GM20431 (cell line): Measurements from ENCODE around the gene ATPAF1.

Experiments
- in situ Hi-C: fragments of 300-500 bp; cut with MseI, MboI; formaldehyde crosslinking; loops from one replicate; pipeline ENCODE4 v1.15.0; 2020; ENCODE audit warnings: low sequenced_read_pairs; ENCODE audit not compliant: unreplicated experiment

Gene ATPAF1

GRCh38 chr1:46617833-46618232 lies 50.3 kb downstream of the ATPAF1 start:
- in situ Hi-C loops, result no loop called here

GRCh38 chr1:46617108-46617800 lies 50.9 kb downstream of the ATPAF1 start:
- in situ Hi-C loops, result no loop called here

DNA sequence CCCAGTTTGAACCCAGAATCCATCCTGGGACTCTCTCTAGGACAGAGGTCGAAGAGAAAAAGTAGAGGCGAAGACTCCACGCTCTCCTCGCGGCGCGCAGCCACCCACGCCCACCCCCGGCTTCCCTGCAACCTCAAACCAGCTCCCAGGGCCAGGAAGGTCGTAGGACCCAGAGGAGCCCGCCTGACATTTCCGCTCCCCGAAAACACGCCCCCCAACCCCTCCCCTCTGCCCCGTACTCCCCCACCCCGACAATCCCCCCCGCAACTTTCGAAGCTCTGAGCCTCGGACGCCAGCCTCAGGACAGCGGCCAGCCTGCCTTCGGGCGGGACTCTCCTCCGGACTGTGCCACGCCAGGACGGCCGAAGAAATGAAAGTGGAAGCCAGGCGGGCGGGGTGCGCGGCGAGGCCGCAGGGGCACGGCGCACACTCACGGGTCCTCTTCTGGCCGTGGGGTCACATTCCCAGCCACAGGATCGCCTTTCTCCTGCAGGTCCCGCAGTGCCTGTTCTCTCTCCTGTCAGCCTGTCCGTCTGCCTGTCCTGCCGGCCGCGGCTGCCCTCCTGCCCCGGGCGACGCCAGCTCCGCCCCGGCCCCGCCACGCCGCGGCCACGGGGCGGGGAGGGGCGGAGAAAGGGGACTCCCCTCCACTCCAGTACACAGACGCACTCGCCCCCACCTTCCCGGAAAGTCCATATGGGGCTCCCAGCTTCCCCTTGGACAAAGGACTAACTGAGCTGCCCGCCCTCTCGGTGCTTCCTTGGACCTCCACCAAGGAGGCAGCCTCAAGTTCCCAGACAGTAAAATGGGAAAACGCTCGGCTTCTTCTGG lies 51.7 kb downstream of the ATPAF1 start, which contains the start of gene MOB3C:
Gene MOB3C, minus strand, starts transcription at position 535 of the 831 bp plus-strand sequence. CDS start 3,490 bp downstream, outside the sequence.
- in situ Hi-C loops, result no loop called here

GRCh38 chr1:46615735-46616134 lies 52.4 kb downstream of the ATPAF1 start:
- in situ Hi-C loops, result no loop called here

- in situ Hi-C loops, result no loop called here
Measured at GRCh38 chr1:46615088-46615487, 53.1 kb downstream of the ATPAF1 start.

DNA sequence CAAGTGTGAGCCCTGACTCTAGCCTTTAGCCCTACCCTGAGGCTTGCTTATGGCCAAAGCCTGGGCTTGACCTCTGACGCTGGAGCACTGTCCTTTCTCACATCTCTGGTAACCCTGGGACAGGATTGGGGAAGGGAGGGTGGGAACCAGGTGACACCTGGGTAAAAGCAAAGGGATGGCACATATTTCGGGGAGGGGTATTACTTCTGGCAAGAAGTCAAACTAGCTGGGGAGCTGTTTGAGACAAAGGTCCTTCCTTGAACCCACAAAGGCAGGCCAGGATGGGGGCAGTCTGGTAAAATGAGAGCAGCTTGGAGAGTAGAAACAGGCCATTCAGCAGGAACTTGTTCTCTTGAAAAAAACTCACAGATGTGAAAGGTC lies 53.6 kb downstream of the ATPAF1 start:
- in situ Hi-C loops, result no loop called here

GRCh38 chr1:46613661-46614603 lies 54.2 kb downstream of the ATPAF1 start:
- in situ Hi-C loops, result no loop called here

DNA sequence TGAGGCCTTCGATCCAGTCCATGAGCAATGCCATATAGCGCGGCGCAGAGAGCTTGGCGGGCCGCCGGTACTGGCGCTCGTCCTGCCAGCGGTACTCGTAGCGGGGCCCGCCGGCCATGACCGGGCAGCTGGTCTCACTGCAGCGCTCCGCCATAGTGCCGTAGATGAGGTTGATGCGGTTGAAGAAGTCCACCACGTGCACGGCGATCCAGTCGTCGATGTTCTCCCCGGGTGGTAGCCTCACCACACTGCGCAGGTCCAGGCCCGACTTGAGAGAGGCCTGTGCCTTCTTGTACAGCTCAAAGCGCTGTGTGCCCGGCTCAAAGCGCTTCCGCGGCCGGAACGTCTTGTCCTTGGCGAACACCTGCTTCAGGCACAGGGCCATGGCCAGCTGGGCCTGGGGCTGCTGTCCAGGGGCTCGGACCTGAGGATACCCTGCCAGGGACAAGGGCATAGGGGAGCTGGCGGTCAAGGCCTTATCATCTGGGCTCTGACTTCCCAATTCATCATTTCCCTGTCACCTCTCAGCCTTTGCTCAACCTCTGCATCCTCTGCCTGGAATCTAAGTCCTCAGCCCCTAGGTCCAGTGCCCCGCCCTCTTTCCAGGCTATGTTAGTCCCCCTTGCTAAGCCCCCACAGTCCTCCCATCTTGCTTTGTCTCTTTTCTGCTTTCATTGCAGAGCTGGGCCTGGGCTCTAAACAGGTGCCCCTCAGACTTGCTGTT lies 55.1 kb downstream of the ATPAF1 start:
- in situ Hi-C loops, result no loop called here

GRCh38 chr1:46611691-46612221 lies 56.4 kb downstream of the ATPAF1 start:
- in situ Hi-C loops, result no loop called here

DNA sequence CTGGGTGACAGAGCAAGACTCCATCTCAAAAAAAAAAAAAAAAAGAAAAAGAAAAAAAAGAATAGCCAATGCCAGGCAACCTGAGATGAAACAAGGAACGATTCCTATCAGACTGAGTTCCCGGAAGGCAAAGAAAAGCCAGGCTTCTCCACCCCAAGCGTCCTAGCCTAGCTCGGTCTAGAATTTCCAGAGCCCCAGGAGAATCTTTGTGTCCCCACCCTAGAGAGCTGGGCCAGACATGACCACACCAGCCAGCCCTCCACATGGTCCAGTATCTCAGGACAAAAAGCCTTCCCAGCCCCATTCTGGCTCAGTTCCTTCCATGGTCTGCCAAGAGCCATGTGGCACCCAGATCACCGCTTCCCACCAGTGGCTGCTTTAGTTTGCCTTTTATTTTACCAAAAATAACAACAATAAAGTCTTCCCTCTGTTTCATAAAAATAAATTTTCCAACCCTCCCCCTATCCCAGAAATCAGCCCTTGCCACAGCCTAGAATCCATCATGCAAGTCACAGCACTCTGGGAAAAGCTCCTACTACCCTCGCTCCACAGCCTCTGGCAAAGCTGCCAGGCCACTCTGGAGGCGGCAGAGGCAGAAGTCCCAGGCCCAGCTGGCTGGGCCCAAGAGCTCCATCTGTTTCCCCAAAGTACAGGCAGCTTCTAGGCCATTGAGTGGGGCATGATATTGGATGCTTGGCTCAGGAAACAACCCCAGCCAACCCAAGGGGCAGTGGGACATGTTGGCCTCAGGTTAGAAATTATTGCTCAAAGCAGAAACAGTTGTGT lies 60.6 kb downstream of the ATPAF1 start:
- in situ Hi-C loops, result no loop called here

- in situ Hi-C loops, result no loop called here
Measured at GRCh38 chr1:46606255-46606965, 61.8 kb downstream of the ATPAF1 start.

DNA sequence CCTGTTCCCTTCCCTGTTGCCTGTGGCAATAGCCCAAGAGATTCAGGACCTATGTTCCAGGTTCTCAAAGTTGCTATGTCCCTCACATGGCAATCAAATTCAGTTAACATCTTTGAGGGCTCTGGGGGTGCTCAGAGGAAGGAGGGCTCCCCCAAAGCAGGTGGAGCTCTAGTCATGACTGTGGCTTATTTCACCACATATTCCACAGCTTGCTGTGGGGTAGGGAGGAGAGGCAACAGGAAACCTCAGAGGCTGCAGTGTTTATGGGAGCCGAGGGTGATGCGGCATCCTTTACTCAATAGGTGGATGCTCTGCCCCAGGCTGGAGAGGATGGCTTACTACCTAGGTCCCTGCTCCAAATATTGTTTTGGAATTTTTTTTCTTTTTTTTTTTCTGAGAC lies 62.9 kb downstream of the ATPAF1 start:
- in situ Hi-C loops, result no loop called here

DNA sequence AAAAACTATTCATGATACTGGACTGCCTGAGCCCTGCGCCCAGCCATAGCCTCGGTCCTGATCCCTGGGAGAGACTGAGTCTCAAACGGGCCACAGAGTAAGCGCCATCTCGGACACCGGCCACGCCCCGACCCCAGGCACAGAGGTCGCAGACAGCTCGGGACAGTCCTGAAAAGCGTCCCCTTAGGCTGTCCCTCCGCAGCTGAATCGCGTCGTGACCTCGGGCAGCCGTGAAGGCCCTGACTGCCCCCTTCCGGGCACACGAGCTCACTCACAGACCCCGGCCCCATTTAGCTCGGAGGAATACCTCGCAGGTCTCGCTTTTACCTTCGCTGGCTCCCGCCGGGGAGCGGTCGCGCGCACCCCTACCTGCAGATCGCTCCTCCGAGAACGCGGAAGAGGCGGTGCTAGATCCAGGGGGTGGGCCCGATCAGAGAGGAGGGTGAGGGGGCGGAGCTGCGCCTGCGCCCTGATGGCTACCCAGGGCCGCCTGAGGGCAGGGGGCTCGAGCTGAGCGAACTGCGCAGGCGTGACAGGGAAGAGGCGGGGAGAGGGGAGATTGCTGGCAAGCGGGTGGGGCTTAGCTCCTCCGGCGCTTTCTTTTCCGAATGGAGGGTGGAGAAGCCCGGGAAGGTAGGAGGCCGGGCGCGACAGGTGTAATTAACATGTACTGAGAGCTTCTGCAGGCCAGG lies 64.2 kb downstream of the ATPAF1 start, which contains the start of gene MKNK1:
Gene MKNK1, minus strand, starts transcription at position 411 of the 692 bp plus-strand sequence. CDS start 20,941 bp downstream, outside the sequence.
- in situ Hi-C loops, result no loop called here

- in situ Hi-C loops, result no loop called here
Measured at GRCh38 chr1:46603481-46603857, 64.7 kb downstream of the ATPAF1 start.

DNA sequence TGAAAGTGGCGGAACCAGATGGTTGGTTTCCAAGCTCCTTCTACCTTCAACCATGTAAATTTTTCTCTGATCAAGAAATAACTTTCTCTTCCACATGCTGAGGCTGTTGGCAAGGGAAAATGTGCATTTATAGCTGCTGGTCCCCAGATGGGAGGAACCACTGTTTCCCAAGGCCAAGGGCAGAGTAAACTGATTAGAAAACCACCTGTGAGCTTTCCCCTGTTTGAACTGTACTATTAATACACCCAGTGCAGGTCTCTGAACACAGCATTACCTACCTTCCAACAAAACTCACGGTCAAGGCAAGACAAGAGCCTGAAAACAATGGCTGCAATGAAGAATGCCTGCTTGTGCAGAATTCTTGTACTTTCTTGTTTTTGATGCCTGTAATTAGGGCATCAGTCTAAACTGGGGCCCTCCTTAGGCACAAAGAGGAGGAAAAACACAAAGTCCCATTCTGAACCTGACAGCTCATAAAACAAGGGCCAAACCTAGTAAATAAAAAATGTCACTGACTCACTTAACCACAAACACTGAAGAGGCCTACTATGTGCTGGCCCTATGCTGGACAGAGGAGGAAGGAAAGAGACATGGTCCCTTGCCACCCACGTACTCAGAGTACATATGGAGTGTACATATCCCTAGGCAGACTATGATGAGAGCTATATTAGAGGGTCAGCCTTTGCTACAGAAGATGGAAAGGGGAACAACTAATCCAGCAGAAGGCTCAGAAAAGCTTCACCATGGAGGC lies 66.7 kb downstream of the ATPAF1 start:
- in situ Hi-C loops, result no loop called here

- in situ Hi-C loops, result no loop called here
Measured at GRCh38 chr1:46599059-46599970, 68.8 kb downstream of the ATPAF1 start.
